GM19099 (cell line): ENCODE results near the gene MCCD1.
A peak's percentile ranks its signal among the peaks of the same experiment; 100 is the strongest.

Source experiments
- POLR2A ChIP-seq: IDR thresholded peaks from 3 replicates; pipeline ENCODE4 v1.6.1; 2011; ENCODE audit warnings: low read depth; ENCODE audit not compliant: insufficient read length; ENCODE audit errors: extremely low read depth

Gene MCCD1, protein sequence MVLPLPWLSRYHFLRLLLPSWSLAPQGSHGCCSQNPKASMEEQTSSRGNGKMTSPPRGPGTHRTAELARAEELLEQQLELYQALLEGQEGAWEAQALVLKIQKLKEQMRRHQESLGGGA

DNA sequence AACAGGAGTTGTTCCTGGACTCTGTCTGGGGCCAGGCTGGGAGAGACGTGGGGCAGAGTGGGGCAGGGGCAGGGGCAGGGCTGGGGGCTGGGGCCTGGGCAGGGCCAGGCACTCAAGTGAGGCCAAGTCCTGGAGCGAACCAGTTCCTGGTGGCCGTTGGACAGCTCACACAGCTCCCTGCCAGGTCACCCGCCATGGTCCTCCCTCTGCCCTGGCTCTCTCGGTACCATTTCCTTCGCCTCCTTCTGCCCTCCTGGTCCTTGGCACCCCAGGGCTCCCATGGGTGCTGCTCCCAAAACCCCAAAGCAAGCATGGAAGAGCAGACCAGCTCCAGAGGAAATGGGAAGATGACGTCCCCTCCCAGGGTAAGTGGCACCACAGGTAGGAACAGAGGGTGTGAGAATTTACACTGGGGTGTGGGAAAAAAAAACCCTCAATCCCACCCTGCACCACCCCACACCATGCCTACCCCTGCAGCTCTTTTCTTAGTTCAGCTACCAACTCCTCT, at the start of gene MCCD1:
MCCD1 (plus strand) TSS at position 142 of the 508 bp plus-strand sequence; CDS start at position 195, 53 bp downstream.
- TF ChIP-seq POLR2A = peak; percentile 18

DNA sequence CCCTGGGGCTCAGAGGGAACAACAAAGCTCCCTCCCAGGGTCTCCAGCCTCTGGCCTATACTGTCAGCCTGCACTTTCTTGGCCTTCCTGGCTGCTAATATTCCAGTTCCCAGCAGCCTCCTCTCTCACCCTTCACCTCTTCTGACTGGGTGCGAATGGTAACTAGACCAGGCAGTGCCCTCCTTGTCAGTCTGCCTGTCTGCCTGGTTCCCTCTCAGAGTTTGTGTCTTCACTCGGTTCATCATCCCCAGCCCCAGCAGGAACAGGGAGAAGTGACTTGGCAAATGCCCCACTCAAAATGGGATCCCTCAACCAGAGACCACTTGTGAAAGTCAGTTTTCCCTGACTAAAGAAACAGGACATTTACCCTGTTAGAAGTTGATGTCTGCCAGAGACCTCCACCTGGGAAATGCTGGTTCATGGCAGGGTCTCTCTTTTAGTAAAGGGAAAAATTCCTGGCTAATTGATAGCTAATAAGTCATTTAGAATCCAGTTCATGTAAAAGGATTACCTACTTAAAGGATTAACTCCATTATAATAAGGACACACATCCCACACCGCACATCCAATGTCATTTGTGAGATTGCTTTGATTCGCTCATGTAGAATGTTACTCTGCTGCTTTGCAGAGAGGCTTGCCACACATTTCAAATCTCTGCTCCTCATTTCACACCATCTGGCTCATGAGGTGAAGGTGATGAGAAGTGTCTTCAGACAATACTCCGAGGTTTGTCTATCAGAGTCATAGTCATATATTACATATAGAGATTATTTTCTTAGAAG, 49.4 kb upstream of the MCCD1 start:
- no peak for TF ChIP-seq POLR2A

DNA sequence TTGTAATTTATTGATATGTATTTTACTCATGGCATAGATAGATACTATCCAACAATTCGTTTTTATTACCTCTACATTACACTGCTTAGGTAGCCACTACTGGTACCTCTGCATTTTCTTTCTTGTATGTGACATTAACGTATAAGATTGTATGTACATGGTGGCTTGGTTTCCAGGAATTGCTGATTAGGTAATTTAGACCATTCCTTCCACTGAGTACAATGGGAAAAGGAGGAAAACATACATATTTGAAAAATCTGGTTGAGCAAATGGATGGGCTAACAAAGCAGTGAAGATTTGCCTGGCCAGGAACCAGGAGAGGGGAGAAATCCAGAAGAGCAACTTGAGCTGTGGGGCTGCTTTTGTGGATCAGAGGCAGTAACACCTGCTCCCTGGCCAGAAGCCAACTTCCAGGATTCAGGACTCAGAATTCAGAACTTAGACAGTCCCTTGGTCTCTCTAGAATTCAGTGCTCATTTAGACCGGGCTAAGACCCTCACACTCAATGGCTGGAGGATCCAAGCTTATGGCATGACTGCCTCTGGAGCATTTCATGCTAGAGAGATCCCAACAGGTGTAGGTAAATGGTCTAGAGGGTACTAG, 48.7 kb upstream of the MCCD1 start:
- no peak for TF ChIP-seq POLR2A

DNA sequence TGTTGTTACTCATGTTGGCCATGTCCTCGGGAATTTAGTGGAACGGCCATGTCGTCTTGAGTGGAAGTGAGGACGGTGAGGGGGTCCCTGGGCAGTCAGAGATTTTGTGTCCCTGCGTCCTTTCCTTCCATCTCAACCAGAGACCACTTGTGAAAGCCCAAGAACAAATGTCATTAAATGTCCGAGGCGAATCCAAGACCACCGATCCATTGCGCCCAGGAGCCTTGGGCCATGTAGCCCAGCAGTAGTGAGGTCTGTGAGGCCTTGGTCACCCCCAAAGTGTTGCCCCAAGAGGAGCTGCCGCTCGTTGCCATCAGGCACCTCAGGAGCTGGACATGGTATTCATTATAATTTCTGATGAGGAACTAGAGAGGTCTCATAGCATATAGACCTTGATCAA, 48.2 kb upstream of the MCCD1 start:
- no peak for TF ChIP-seq POLR2A

DNA sequence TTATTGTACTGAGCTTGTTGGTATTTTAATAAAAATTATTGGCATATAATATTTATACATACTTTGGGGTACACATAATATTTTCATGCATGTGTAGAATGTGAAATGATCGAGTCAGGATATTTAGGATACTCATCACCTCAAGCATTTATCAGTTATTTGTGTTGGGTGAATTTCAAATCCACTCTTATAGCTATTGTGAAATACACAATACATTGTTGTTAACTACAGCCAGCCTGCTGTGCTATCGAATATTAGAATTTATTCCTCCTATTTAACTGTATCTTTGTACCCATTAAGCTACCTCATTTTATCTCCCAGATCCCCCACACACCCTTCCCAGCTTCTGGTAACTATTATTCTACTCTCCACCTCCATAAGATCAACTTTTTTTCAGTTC, 45.4 kb upstream of the MCCD1 start:
- TF ChIP-seq POLR2A = no peak

DNA sequence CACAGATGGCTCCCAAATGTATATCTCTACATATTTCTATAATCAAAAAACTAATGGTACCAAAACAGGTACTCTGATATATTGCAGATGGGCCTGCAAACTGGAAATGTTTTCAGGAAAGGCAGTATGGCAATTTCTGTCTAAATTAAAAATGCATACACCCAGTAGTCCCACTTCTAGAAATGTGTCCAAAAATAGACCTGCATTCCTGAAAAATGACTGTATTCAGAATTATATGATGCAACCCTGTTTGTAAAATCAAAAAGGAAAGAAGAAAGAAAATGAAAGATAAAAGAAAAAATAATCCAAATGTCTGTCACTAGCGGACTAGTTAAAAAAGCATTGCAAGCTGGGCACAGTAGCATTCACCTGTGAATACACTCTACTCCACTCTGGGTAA, 43.7 kb upstream of the MCCD1 start:
- no peak for TF ChIP-seq POLR2A

DNA sequence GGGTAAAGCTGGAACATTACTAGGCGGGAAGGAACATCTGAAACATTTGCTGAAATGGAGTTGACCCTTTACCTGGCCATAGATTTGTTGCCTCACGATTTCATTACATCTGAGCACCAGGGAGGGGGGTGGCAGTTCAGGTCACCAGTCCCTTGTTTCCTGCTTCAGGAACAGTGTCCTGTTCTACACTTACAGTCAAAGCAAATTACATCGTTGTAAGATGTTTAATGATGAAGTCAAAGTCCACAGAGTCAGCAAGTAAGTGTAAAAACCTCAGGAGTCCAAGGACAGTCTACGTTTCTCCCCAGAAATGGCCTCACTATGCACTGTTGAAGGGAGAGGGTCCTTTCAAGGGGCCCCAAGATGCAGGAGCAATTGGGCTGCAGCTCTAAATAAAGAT, 39.7 kb upstream of the MCCD1 start:
- TF ChIP-seq POLR2A = no peak

DNA sequence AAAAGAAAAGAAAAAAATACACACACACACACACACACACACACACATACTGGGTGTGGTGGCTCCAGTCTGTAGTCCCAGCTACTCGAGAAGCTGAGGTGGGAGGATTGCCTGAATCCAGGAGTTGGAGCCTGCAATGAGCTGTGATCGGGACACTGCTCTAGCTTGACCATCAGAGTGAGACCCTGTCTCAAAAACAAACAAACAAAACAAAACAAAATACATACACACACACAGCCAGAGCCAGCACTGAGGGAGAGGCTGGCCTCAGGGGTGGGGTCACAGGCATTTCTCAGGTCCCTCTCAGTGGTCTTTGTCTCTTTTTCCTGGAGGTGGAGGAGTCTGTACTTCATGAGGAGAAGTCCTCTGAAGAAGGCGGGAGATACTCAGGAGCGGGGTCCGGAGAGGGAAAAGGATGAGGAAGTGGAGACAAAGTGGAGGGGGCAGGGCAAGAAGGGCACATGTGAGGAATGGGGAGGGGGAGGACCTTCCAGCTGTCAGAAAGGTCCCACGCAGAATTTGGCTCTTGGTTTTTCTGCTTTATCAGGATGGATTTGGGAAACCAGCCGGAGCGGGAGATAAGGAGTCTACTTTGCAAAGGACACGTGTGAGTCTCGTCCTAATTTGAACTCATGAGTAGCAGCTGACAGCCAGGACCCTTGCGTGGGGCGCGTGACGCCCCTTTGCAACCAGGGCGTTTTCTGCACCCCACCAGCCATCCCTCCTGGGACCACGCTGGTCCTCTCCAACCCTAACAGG, 38.5 kb upstream of the MCCD1 start:
- TF ChIP-seq POLR2A = no peak

DNA sequence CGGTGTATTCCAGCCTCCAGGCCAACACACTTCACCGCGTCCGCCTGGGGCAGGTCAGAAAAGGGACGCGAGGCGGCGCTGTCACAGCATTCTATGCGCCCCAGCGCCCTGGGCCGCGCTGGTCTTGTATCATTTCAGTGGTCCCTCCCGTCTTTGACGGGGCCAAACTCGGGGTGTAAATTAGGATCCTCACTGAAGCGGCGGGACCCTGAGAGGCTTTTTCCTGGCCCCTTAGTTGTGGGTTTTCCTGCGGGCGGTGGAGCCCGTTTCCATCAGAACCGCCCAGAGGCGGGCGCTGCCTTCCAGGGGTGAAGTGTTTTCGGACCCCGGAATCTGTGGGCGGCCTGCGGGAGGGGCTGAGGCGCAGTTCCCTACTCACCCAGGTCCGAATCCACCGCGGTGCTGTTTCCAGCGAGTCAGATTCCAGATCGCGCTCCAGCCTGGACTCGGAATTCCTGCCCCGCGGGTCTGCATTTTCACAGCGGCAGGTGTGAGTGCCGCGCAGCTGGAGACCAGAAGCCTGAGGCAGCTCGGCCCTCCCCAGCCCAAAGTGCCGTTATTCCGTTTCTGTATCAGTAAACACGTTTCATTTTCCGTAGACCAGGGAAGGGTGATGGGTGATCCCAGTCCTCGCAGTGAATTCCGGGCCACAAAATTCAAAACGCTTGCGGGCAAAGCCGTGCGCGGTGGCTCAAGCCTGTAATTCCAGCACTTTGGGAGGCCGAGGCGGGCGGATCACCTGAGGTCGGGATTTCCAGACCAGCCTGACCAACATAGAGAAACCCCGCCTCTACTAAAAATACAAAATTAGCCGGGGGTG, 34.7 kb upstream of the MCCD1 start:
- TF ChIP-seq POLR2A = peak; percentile 39

DNA sequence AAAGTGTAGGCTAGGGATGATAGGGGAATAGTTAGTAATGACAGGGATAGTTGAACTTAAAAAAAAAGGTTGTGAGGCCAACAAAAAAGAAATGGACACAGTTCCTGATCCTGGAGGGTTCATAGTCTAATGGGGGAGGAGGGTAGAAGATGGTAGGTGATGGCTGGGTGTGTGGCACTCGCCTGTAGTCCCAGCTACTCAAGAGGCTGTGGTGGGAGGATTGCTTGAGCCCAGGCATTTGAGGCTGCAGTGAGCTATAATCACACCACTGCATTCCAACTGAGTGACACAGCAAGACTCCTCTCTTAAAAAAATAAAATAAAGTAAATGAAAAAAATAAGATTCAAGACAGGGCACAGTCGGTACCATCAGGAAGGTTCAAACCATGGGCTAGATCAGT, 33.2 kb upstream of the MCCD1 start:
- TF ChIP-seq POLR2A = no peak

DNA sequence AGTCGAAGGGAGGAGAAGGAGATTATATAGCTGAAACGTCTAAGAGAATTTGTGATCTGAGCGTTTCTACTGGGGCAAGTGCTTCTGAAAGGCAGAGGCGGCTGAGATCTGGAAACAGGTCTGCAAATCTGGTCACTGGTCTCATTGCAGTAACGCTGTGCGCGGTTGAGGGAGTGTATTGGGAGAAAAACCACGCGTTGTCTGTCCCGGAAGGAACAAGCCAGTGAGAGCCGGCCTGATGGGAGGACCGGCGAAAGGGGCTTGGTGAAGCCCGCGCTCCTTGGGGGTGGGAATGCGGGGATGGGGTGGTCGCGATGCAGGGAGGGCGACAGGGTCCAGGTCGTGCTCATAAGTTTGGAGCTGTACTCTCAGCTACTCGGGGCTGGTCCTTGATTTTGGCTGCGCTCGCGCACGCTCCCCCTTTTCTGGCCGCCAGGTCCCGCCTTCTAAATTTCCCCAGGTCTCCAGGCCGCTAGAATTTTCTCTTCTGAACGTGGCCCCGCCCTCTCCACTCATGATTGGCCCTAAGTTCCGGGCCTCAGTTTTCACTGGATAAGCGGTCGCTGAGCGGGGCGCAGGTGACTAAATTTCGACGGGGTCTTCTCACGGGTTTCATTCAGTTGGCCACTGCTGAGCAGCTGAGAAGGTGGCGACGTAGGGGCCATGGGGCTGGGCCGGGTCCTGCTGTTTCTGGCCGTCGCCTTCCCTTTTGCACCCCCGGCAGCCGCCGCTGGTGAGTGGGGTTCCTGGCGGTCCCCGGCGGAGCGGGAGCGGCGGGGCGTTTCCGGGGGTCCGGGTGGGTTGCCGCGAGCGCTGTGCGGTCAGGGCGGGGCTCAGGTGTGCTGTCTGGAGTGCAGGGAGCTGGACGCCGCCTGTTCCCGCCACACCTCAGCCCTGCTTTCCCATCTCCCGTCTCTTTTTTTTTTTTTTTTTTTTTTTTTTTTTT, 31.0 kb upstream of the MCCD1 start, which contains the start of gene MICB:
MICB (plus strand) TSS at position 615 of the 946 bp plus-strand sequence; CDS start at position 664, 49 bp downstream.
- TF ChIP-seq POLR2A = peak; percentile 64

DNA sequence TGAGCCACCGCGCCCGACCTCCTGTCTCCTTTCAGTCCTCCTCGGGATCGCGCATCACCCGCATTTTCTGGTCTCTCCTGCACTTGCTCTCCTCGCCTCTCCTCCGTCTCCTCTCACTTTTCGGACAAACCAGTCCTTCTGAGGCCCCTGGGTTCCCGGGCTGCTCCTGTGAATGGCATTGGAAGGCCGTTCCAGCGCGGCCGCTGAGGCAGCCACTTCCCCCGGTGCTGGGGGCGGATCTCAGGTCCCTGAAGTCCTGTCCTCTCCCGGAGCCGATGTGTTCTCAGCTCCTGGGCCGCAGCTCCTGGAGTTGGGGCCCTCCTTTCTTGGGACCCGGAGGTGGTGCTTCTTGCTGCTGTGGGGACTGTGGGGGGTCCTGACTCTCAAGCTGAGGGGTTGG, 30.0 kb upstream of the MCCD1 start:
- no peak for TF ChIP-seq POLR2A

DNA sequence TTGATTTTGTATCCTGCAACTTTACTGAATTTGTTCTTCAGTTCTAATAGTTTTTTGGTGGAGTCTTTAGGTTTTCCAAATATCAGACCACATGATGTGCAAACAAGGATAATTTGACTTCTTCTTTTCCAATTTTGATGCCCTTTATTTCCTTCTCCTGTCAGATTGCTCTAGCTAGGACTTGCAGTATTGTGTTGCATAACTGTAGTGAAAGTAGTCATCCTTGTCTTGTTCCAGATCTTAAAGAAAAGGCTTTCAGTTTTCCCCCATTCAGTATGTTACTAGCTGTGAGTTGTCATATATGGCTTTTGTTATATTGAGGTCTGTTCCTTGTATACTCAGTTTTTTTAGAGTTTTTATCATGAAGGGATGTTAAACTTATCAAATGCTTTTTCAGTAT, 26.2 kb upstream of the MCCD1 start:
- TF ChIP-seq POLR2A = no peak
